Activated B cell treated with CpG ODN at 0.5 μM for 24 hours (primary cell): Measurements from ENCODE around the gene NAA80. TPM values are rescaled to one million over a fixed set of nuclear protein-coding genes. Genes with fewer than 3 reads are reported as not detected.
"Not testable (repeated sequence)": the region's sequence is repeated elsewhere in the genome, so short reads cannot be mapped to it uniquely, and the experiment has no call there.

Experiments used
- ATAC-seq: fragments of 200-7000 bp; cut with Tn5 transposase; one replicate; pipeline ENCODE4 v1.10.0; 2021; ENCODE audit warnings: low read depth, mild to moderate bottlenecking, moderate library complexity
- CTCF ChIA-PET: fragments of 350-600 bp; sonication (Branson Sonifier 250); formaldehyde crosslinking; loops from one replicate; lab custom pipeline; 2021; ENCODE audit warnings: antibody characterized with exemption; lab: Charles Lee
- POLR2A ChIA-PET: fragments of 350-600 bp; sonication (Branson Sonifier 250); formaldehyde crosslinking; loops from one replicate; lab custom pipeline; 2021; ENCODE audit warnings: antibody characterized with exemption; lab: Charles Lee
- DNase-seq: peaks from one replicate; pipeline ENCODE4 v3.0.0; 2022
- H3K27ac Mint-ChIP-seq: one replicate; pipeline ENCODE4 v1.8.0; 2020; ENCODE audit warnings: mixed read lengths
- H3K27me3 Mint-ChIP-seq: one replicate; pipeline ENCODE4 v1.8.0; 2021; ENCODE audit warnings: mixed read lengths
- H3K36me3 Mint-ChIP-seq: one replicate; pipeline ENCODE4 v1.8.0; 2021; ENCODE audit warnings: low read depth, mixed read lengths
- H3K4me1 Mint-ChIP-seq: one replicate; pipeline ENCODE4 v1.8.0; 2021; ENCODE audit warnings: mixed read lengths
- H3K4me3 Mint-ChIP-seq: one replicate; pipeline ENCODE4 v1.8.0; 2020; ENCODE audit warnings: mild to moderate bottlenecking, mixed read lengths
- H3K9me3 Mint-ChIP-seq: one replicate; pipeline ENCODE4 v1.8.0; 2020; ENCODE audit warnings: mixed read lengths
- intact Hi-C: fragments of 100-400 bp; cut with micrococcal nuclease; formaldehyde crosslinking; loops from one replicate; pipeline ENCODE4 v1.15.1; 2024
- total RNA-seq: library from RNA; stranded (reverse); gene quantifications from 2 replicates; pipeline ENCODE4 v1.2.3, GENCODE V29; 2022
- TF ChIP-seq, protein P1 (sequence below): fragments of 200-600 bp; IDR thresholded peaks from one replicate; pipeline ENCODE4 v1.8.0; 2022; ENCODE audit warnings: antibody characterized with exemption, mild to moderate bottlenecking

Gene NAA80
- total RNA-seq, 1 donor from 2014 or later: 24.8 TPM

GRCh38 chr3:50262778-50263177, 36.4 kb downstream of the NAA80 start:
- H3K4me3 Mint-ChIP-seq: no peak overlapping the region
- TF ChIP-seq, protein P1, sequence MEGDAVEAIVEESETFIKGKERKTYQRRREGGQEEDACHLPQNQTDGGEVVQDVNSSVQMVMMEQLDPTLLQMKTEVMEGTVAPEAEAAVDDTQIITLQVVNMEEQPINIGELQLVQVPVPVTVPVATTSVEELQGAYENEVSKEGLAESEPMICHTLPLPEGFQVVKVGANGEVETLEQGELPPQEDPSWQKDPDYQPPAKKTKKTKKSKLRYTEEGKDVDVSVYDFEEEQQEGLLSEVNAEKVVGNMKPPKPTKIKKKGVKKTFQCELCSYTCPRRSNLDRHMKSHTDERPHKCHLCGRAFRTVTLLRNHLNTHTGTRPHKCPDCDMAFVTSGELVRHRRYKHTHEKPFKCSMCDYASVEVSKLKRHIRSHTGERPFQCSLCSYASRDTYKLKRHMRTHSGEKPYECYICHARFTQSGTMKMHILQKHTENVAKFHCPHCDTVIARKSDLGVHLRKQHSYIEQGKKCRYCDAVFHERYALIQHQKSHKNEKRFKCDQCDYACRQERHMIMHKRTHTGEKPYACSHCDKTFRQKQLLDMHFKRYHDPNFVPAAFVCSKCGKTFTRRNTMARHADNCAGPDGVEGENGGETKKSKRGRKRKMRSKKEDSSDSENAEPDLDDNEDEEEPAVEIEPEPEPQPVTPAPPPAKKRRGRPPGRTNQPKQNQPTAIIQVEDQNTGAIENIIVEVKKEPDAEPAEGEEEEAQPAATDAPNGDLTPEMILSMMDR: no peak
- POLR2A ChIA-PET: interaction anchor here (0.5 to 0.7 kb wide), 3 partner anchors 15 to 188 kb away, joined by 3 to 11 read pairs (median 3); no protein-coding TSS in a partner anchor
- H3K4me1 Mint-ChIP-seq: peaks cover 4% of the 10 kb centered on the region
- DNase-seq (no peak), ATAC-seq (no peak)
- H3K9me3 Mint-ChIP-seq: no peaks in the 10 kb centered on the region
- peaks cover 10% of the 10 kb centered on the region for H3K27me3 Mint-ChIP-seq
- intact Hi-C loops: no loop called here
- no peak overlapping the region for H3K27ac Mint-ChIP-seq
- CTCF ChIA-PET: interaction anchor here (1.6 kb wide), 1 partner anchor 68 kb away, joined by 6 read pairs; no protein-coding TSS in a partner anchor
- peaks cover 13% of the 10 kb centered on the region for H3K36me3 Mint-ChIP-seq

DNA sequence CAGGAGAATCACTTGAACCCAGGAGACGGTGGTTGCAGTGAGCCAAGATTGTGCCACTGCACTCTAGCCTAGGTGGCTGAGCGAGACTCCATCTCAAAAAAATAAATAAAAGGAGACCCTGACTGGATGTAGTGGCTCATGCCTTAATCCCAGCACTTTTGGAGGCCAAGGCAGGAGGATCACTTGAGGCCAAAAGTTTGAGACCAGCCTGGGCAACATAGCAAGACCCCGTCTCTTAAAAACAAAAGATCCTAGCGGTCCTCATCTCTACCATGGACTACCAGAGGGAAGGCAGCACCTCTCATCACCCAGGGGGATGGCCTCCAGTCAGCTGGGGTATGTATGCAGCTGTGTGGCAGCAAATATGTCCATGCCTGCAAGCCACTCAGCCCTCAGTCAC, 37.0 kb downstream of the NAA80 start:
- H3K4me1 Mint-ChIP-seq, H3K4me3 Mint-ChIP-seq, DNase-seq, CTCF ChIA-PET, POLR2A ChIA-PET, ATAC-seq, H3K27ac Mint-ChIP-seq, intact Hi-C loops, H3K27me3 Mint-ChIP-seq, H3K9me3 Mint-ChIP-seq: not testable (repeated sequence)
- H3K36me3 Mint-ChIP-seq: peaks cover 18% of the 10 kb centered on the region

DNA sequence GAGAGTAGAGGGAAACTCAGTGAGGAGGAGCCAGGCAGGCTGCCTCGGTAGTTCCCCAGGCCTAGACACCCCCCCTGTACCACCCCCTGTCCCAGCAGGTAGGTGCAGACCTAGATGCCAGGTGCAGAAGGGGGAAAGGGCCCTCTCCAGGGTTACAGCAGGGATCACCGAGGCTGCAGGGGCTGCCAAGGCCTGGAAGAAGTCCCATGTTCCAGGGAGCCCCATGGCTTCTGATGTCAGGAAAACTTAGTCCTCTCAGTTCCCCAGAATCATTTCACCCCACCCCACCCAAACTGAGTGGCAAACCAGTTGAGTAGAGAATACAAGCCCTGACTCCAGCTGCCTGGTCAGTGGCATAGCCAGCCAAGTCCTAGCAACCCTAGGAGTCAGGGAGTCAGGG, 37.7 kb downstream of the NAA80 start:
- no peak overlapping the region for H3K4me3 Mint-ChIP-seq
- no peak overlapping the region for H3K27ac Mint-ChIP-seq
- H3K9me3 Mint-ChIP-seq: no peaks in the 10 kb centered on the region
- ChIA-PET CTCF (interaction anchor here (1.5 to 4.4 kb wide), 2 partner anchors 13 to 281 kb away, joined by 4 to 34 read pairs; no protein-coding TSS in a partner anchor), POLR2A (interaction anchor here (0.5 to 2.0 kb wide), 2 partner anchors 26 to 783 kb away, joined by 10 to 13 read pairs; partner anchors contain the start of gene GNAI2)
- ATAC-seq (no peak), DNase-seq (no peak)
- intact Hi-C loops: no loop called here
- peaks cover 3% of the 10 kb centered on the region for H3K27me3 Mint-ChIP-seq
- peaks cover 7% of the 10 kb centered on the region for H3K4me1 Mint-ChIP-seq
- peaks cover 25% of the 10 kb centered on the region for H3K36me3 Mint-ChIP-seq
- TF ChIP-seq, protein P1: no peak

DNA sequence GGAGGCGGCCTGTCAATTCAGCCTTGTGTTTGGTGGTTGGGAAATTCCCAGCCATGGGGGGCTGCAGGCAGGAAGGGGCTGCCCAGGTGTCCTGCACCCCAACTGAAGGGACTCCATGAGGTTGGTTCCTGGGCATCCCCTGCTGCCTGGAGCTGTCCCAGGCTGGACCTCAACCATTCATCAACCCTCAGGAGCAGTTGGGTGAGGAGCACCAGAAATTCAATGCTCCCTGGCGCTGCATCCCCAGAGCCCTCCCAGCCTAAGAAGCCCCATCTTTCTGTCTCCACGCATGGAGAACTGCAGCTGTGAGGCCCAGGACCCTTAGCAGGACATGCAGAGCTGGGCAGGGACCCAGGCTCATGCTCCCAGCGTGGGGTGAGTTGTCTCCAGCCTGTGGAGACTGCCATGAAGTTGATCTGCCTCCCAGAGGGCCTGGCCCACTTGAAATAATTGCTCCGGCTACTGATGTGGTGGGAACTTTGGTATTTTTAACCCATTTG, 38.2 kb downstream of the NAA80 start:
- Mint-ChIP-seq H3K27ac (no peak overlapping the region), H3K36me3 (peaks cover 31% of the 10 kb centered on the region), H3K27me3 (peaks cover 3% of the 10 kb centered on the region), H3K9me3 (no peaks in the 10 kb centered on the region), H3K4me1 (peaks cover 7% of the 10 kb centered on the region), H3K4me3 (peak overlapping the region; percentile 73)
- TF ChIP-seq, protein P1: no peak
- CTCF ChIA-PET: interaction anchor here (1.5 to 4.4 kb wide), 2 partner anchors 13 to 281 kb away, joined by 4 to 34 read pairs; no protein-coding TSS in a partner anchor
- intact Hi-C loops: loop anchor here (1.0 kb wide), 6 partner anchors 12 to 67 kb away; partner anchors contain the start of gene IFRD2
- POLR2A ChIA-PET: interaction anchor here (0.5 to 2.0 kb wide), 2 partner anchors 25 to 783 kb away, joined by 10 to 13 read pairs; partner anchors contain the start of gene GNAI2
- no peak for ATAC-seq
- no peak for DNase-seq

DNA sequence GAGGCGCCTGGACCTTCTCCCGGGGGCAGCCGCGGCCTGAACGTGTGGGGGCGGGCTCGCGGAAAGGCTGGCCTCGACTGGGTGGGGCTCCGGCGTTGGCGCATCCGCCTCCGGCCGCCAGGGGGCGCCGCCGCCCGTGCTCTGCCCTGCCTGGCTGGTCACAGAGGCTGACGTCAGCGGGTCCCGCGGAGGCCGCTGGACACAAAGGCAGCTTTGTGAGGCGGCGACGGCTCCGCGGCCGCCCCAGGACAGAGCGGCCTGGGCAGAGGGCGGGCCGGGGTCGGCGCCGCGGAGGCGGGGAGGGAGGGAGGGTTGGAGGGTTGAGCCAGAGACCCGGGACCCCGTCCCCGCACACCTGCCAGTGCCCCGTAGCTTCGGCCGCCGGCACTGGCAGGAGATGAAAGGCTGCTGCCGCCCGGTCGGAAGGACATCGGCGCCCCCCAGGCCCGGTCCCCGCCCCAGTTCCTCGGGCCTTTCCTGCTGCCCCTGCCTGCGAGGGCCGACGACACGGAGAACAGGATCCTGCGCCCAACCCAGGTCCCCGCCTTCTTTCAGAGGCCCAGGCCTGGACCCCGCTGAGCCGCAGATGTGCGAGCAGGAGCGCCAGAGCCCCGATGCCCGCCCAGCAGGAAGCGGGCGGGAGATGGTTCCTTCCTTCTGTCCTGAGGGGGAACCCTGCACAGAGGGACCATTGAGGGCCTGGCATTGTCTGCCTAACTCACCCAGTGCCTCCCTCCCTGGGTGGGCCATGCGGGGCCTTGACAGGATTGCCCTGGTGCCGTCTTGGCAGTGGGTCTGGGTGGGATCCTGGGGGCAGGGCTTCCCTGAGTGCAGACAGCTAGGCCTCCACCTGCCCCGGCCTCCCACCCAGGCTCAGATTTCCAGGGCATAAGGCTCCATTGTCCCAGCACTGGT, 38.9 kb downstream of the NAA80 start:
- peak overlapping the region; percentile 73 for H3K4me3 Mint-ChIP-seq
- H3K27ac Mint-ChIP-seq: peak overlapping the region; percentile 50
- TF ChIP-seq, protein P1: no peak
- POLR2A ChIA-PET: interaction anchor here (0.6 to 2.0 kb wide), 6 partner anchors 14 to 1585 kb away, joined by 3 to 12 read pairs (median 4); partner anchors contain the start of genes GNAI2 and IFRD2
- intact Hi-C loops: loop anchor here (1.0 kb wide), 6 partner anchors 13 to 66 kb away; partner anchors contain the start of gene IFRD2
- peaks cover 7% of the 10 kb centered on the region for H3K4me1 Mint-ChIP-seq
- H3K27me3 Mint-ChIP-seq: no peaks in the 10 kb centered on the region
- ATAC-seq (peak; percentile 93), DNase-seq (peak; percentile 91)
- H3K9me3 Mint-ChIP-seq: no peaks in the 10 kb centered on the region
- peaks cover 34% of the 10 kb centered on the region for H3K36me3 Mint-ChIP-seq
- CTCF ChIA-PET: interaction anchor here (0.6 to 4.4 kb wide), 8 partner anchors 12 to 282 kb away, joined by 3 to 34 read pairs (median 4); partner anchors contain the start of genes HYAL3 and NAA80
